Hematopoietic multipotent progenitor cell treated with erythropoietin and hydrocortisone succinate and interleukin-3 and kit ligand, for 4 days (in vitro differentiated cells): ENCODE measurements around the gene SPRR2G.
"Not testable (repeated sequence)": the region's sequence is repeated elsewhere in the genome, so short reads cannot be mapped to it uniquely, and the experiment has no call there.

Experiments
- DNase-seq: peaks from one replicate; pipeline ENCODE4 v3.0.0-alpha.2; 2015

SPRR2G gene

GRCh38 chr1:153150846-153151245 is at the start of gene SPRR2G:
Gene SPRR2G, minus strand, starts transcription at chr1:153150890. Its CDS starts 780 bp downstream, at chr1:153150110.
- DNase-seq, result no peak

GRCh38 chr1:153195216-153195615 is 44.5 kb upstream of the SPRR2G start:
- no peak for DNase-seq

- no peak for DNase-seq
Measured at GRCh38 chr1:153194331-153195050, 43.8 kb upstream of the SPRR2G start.

GRCh38 chr1:153192697-153193096 is 42.0 kb upstream of the SPRR2G start:
- peak; percentile 37 for DNase-seq

- DNase-seq, result peak; percentile 7
Measured at GRCh38 chr1:153190373-153190772, 39.7 kb upstream of the SPRR2G start.

- not testable (repeated sequence) for DNase-seq
Measured at GRCh38 chr1:153188301-153188700, 37.6 kb upstream of the SPRR2G start.

- no peak for DNase-seq
Measured at GRCh38 chr1:153180556-153180955, 29.9 kb upstream of the SPRR2G start.

GRCh38 chr1:153178922-153179321 is 28.2 kb upstream of the SPRR2G start:
- no peak for DNase-seq

GRCh38 chr1:153174624-153175023 is 23.9 kb upstream of the SPRR2G start:
- DNase-seq, result no peak

- no peak for DNase-seq
Measured at GRCh38 chr1:153168686-153169085, 18.0 kb upstream of the SPRR2G start.

GRCh38 chr1:153155541-153155940 is 4.9 kb upstream of the SPRR2G start:
- no peak for DNase-seq

GRCh38 chr1:153152481-153152880 is 1.8 kb upstream of the SPRR2G start:
- no peak for DNase-seq

- no peak for DNase-seq
Measured at GRCh38 chr1:153141377-153141776, 9.3 kb downstream of the SPRR2G start.

- DNase-seq, result no peak
Measured at GRCh38 chr1:153140484-153140883, 10.2 kb downstream of the SPRR2G start.

GRCh38 chr1:153133743-153134142 is 16.9 kb downstream of the SPRR2G start:
- no peak for DNase-seq

GRCh38 chr1:153133267-153133666 is 17.4 kb downstream of the SPRR2G start:
- DNase-seq, result no peak

GRCh38 chr1:153128688-153129087 is 22.0 kb downstream of the SPRR2G start:
- not testable (repeated sequence) for DNase-seq

- no peak for DNase-seq
Measured at GRCh38 chr1:153127296-153127695, 23.4 kb downstream of the SPRR2G start.

- no peak for DNase-seq
Measured at GRCh38 chr1:153125536-153125935, 25.2 kb downstream of the SPRR2G start.

GRCh38 chr1:153123793-153124192 is 26.9 kb downstream of the SPRR2G start:
- DNase-seq, result not testable (repeated sequence)

- DNase-seq, result no peak
Measured at GRCh38 chr1:153122831-153123421, 27.8 kb downstream of the SPRR2G start.

GRCh38 chr1:153120945-153121344 is 29.7 kb downstream of the SPRR2G start:
- no peak for DNase-seq

- DNase-seq, result peak; percentile 33
Measured at GRCh38 chr1:153119491-153119971, 31.2 kb downstream of the SPRR2G start.

GRCh38 chr1:153115264-153115663 is 35.4 kb downstream of the SPRR2G start:
- peak; percentile 46 for DNase-seq

GRCh38 chr1:153113416-153113815 is 37.3 kb downstream of the SPRR2G start, which contains the start of gene SPRR2F:
Gene SPRR2F, minus strand, starts transcription at chr1:153113516. Its CDS starts 783 bp downstream, at chr1:153112733.
- DNase-seq, result no peak
